NOMO-1 (cell line): ENCODE data around the gene ARHGAP27.

Experiments used
- DNase-seq, 2 experiments: peaks; one replicate each; lab custom pipeline; 2025; ENCODE audit not compliant: unreplicated experiment in 2 of 2; lab: John Stamatoyannopoulos, UW

Gene ARHGAP27

GRCh38 chr17:45430738-45431530 lies 1.7 kb downstream of the ARHGAP27 start:
- DNase-seq: no peak

GRCh38 chr17:45430006-45430737 lies 2.5 kb downstream of the ARHGAP27 start:
- DNase-seq: no peak

- no peak for DNase-seq
These were observed 3.2 kb downstream of the ARHGAP27 start for GRCh38 chr17:45429339-45430005.

GRCh38 chr17:45428931-45429338 lies 3.7 kb downstream of the ARHGAP27 start:
- DNase-seq: peak; percentile 56 to 62

- peak; percentile 60 to 82 for DNase-seq
These were observed 4.5 kb downstream of the ARHGAP27 start for GRCh38 chr17:45428050-45428617.

GRCh38 chr17:45427181-45427835 lies 5.4 kb downstream of the ARHGAP27 start:
- DNase-seq: no peak

GRCh38 chr17:45426561-45426960 lies 6.1 kb downstream of the ARHGAP27 start:
- DNase-seq: no peak

GRCh38 chr17:45425984-45426413 lies 6.7 kb downstream of the ARHGAP27 start:
- no peak for DNase-seq

- no peak for DNase-seq
These were observed 7.3 kb downstream of the ARHGAP27 start for GRCh38 chr17:45425125-45425983.

- no peak for DNase-seq
These were observed 7.9 kb downstream of the ARHGAP27 start for GRCh38 chr17:45424769-45425124.

GRCh38 chr17:45423975-45424335 lies 8.7 kb downstream of the ARHGAP27 start:
- no peak for DNase-seq

GRCh38 chr17:45423304-45423974 lies 9.2 kb downstream of the ARHGAP27 start:
- DNase-seq: no peak

- peak; percentile 29 to 50 for DNase-seq
These were observed 17.4 kb downstream of the ARHGAP27 start for GRCh38 chr17:45414990-45415881.

GRCh38 chr17:45413498-45413923 lies 19.2 kb downstream of the ARHGAP27 start:
- DNase-seq: peak; percentile 55 to 67

- no peak for DNase-seq
These were observed 21.1 kb downstream of the ARHGAP27 start for GRCh38 chr17:45411348-45412105.

- DNase-seq: peak; percentile 56 to 80
These were observed 22.3 kb downstream of the ARHGAP27 start for GRCh38 chr17:45410144-45411091.
